H1 (cell line): ENCODE measurements around the gene TRABD. TPM values are rescaled to one million over a fixed set of nuclear protein-coding genes. Genes with fewer than 3 reads are reported as not detected.

Experiments
- CTCF ChIA-PET: fragments of 300-600 bp; sonication (Branson Sonifier 250); formaldehyde crosslinking; loops from one replicate; lab custom pipeline; 2021; ENCODE audit not compliant: partially characterized antibody; lab: Charles Lee
- POLR2A ChIA-PET: fragments of 300-600 bp; sonication (Branson Sonifier 250); formaldehyde crosslinking; loops from one replicate; lab custom pipeline; 2021; ENCODE audit warnings: inconsistent platforms; ENCODE audit not compliant: partially characterized antibody; lab: Charles Lee
- DNase-seq, 2 experiments: peaks; one replicate each; pipeline versions ENCODE4 v3.0.0 to v3.0.0-alpha.2; 2010 to 2022; ENCODE audit warnings: low spot score in 2 of 2, low read depth in 1 of 2, mixed read lengths in 1 of 2
- FAIRE-seq: peaks from 2 replicates; lab custom pipeline; 2011; peaks lifted over from hg19 to GRCh38; lab: Jason Lieb, UNC
- H2AFZ ChIP-seq: 2 replicates; pipeline ENCODE4 v1.8.1; 2012; ENCODE audit warnings: low read length, inconsistent platforms
- H2AK5ac ChIP-seq: 2 replicates; pipeline ENCODE4 v1.6.1; 2013; ENCODE audit warnings: low read depth, low read length
- H2BK120ac ChIP-seq: replicated peaks from 2 replicates; pipeline ENCODE3; 2013; ENCODE audit warnings: low read depth, low read length, inconsistent platforms
- H2BK12ac ChIP-seq: 2 replicates; pipeline ENCODE4 v1.6.1; 2013; ENCODE audit warnings: low read depth, low read length
- H2BK15ac ChIP-seq: 2 replicates; pipeline ENCODE4 v1.6.1; 2013; ENCODE audit warnings: low read length
- H2BK20ac ChIP-seq: 2 replicates; pipeline ENCODE4 v1.6.1; 2013; ENCODE audit warnings: low read length
- H2BK5ac ChIP-seq: 2 replicates; pipeline ENCODE4 v1.6.1; 2013; ENCODE audit warnings: low read depth, low read length
- H3K14ac ChIP-seq: 2 replicates; pipeline ENCODE4 v1.6.1; 2013; ENCODE audit warnings: inconsistent platforms; ENCODE audit not compliant: insufficient read length
- H3K18ac ChIP-seq: 2 replicates; pipeline ENCODE4 v1.6.1; 2013; ENCODE audit warnings: low read length; ENCODE audit errors: extremely low read depth
- H3K23ac ChIP-seq: 2 replicates; pipeline ENCODE4 v1.6.1; 2013; ENCODE audit warnings: inconsistent platforms; ENCODE audit not compliant: insufficient read length
- H3K23me2 ChIP-seq: 2 replicates; pipeline ENCODE4 v1.6.1; 2013; ENCODE audit warnings: low read depth, low read length
- H3K27ac ChIP-seq: 2 replicates; pipeline ENCODE4 v1.6.1; 2011; ENCODE audit warnings: low read depth, low read length, inconsistent platforms
- H3K27me3 ChIP-seq, 4 experiments: replicated peaks in 1 of 4; 1 replicate in 1 of 4; 2 replicates in 3 of 4; pipeline versions ENCODE4 v1.6.1 to v1.8.1; 2011 to 2013; ENCODE audit warnings: low read length in 3 of 4, mild to moderate bottlenecking in 3 of 4, inconsistent platforms in 2 of 4, mixed read lengths in 2 of 4, moderate library complexity in 1 of 4; ENCODE audit not compliant: control insufficient read depth in 3 of 4, insufficient read depth in 3 of 4; ENCODE audit errors: extremely low read depth in 1 of 4
- H3K36me3 ChIP-seq, 4 experiments: 2 replicates each; pipeline versions ENCODE4 v1.6.1 to v1.8.1; 2011 to 2013; ENCODE audit warnings: mild to moderate bottlenecking in 4 of 4, low read length in 3 of 4, moderate library complexity in 2 of 4, control low read depth in 1 of 4, inconsistent platforms in 1 of 4; ENCODE audit not compliant: insufficient read depth in 4 of 4, control insufficient read depth in 2 of 4
- H3K4ac ChIP-seq: replicated peaks from 2 replicates; pipeline ENCODE3; 2013; ENCODE audit warnings: low read length, low read depth, mixed read lengths, inconsistent platforms; ENCODE audit not compliant: insufficient read length
- H3K4me1 ChIP-seq, 4 experiments: replicated peaks in 1 of 4; 1 replicate in 1 of 4; 2 replicates in 3 of 4; pipeline versions ENCODE4 v1.6.1 to v1.8.1; 2011 to 2013; ENCODE audit warnings: low read length in 3 of 4, inconsistent platforms in 2 of 4, mixed read lengths in 1 of 4; ENCODE audit not compliant: insufficient read depth in 4 of 4, control insufficient read depth in 3 of 4
- H3K4me2 ChIP-seq, 2 experiments: 2 replicates each; pipeline versions ENCODE4 v1.6.1 to v1.8.1; 2011 to 2013; ENCODE audit warnings: low read depth in 2 of 2, low read length in 2 of 2, control low read depth in 1 of 2, inconsistent platforms in 1 of 2, mild to moderate bottlenecking in 1 of 2; ENCODE audit not compliant: insufficient read depth in 1 of 2
- H3K4me3 ChIP-seq, 4 experiments: fragments of 200-600, 300-600 bp in 1 of 4; sonication (generic), shearing (Covaris generic), sonication (Bioruptor Twin) in 1 of 4; 2 replicates each; pipeline versions ENCODE4 v1.5.1 to v1.8.1; 2011 to 2016; ENCODE audit warnings: low read length in 4 of 4, low read depth in 3 of 4, control low read depth in 2 of 4, inconsistent platforms in 2 of 4, mild to moderate bottlenecking in 2 of 4, mixed read lengths in 1 of 4, moderate library complexity in 1 of 4; ENCODE audit not compliant: insufficient read depth in 2 of 4; ENCODE audit errors: extremely low read depth in 1 of 4
- H3K56ac ChIP-seq: replicated peaks from 2 replicates; pipeline ENCODE3; 2013; ENCODE audit warnings: low read depth, mild to moderate bottlenecking, mixed read lengths, low read length, inconsistent platforms; ENCODE audit not compliant: insufficient read length
- H3K79me1 ChIP-seq: 2 replicates; pipeline ENCODE4 v1.6.1; 2013; ENCODE audit warnings: low read depth, low read length, control low read depth
- H3K79me2 ChIP-seq, 2 experiments: 2 replicates each; pipeline versions ENCODE4 v1.6.1 to v1.8.1; 2012 to 2013; ENCODE audit warnings: low read length in 2 of 2, mild to moderate bottlenecking in 2 of 2, inconsistent platforms in 1 of 2; ENCODE audit not compliant: insufficient read depth in 2 of 2, control insufficient read depth in 1 of 2
- H3K9ac ChIP-seq, 4 experiments: replicated peaks in 1 of 4; 1 replicate in 1 of 4; 2 replicates in 3 of 4; pipeline versions ENCODE4 v1.6.1 to v1.8.1; 2011 to 2013; ENCODE audit warnings: low read depth in 3 of 4, low read length in 3 of 4, control low read depth in 2 of 4, mild to moderate bottlenecking in 2 of 4, moderate library complexity in 2 of 4, inconsistent platforms in 1 of 4; ENCODE audit errors: extremely low read depth in 1 of 4
- H3K9me3 ChIP-seq, 2 experiments: 2 replicates each; pipeline versions ENCODE4 v1.6.1 to v1.8.1; 2012 to 2013; ENCODE audit warnings: mild to moderate bottlenecking in 2 of 2, moderate library complexity in 2 of 2, control low read depth in 1 of 2, inconsistent platforms in 1 of 2, low read depth in 1 of 2, low read length in 1 of 2, mixed read lengths in 1 of 2; ENCODE audit not compliant: insufficient read depth in 2 of 2
- H4K20me1 ChIP-seq, 2 experiments: replicated peaks in 1 of 2; 2 replicates each; pipeline versions ENCODE3 to v1.8.1; 2011 to 2013; ENCODE audit warnings: inconsistent platforms in 2 of 2, low read length in 2 of 2, mild to moderate bottlenecking in 1 of 2; ENCODE audit not compliant: insufficient read depth in 2 of 2, control insufficient read depth in 1 of 2
- H4K5ac ChIP-seq: 2 replicates; pipeline ENCODE4 v1.6.1; 2013; ENCODE audit warnings: low read length, low read depth, mixed read lengths, inconsistent platforms; ENCODE audit not compliant: insufficient read length
- H4K8ac ChIP-seq: 2 replicates; pipeline ENCODE4 v1.8.0; 2013; ENCODE audit warnings: mild to moderate bottlenecking, moderate library complexity, low read length, inconsistent platforms; ENCODE audit not compliant: insufficient read depth; ENCODE audit errors: extremely low read depth
- H4K91ac ChIP-seq: replicated peaks from 2 replicates; pipeline ENCODE3; 2013; ENCODE audit warnings: low read length, mixed read lengths, inconsistent platforms; ENCODE audit not compliant: insufficient read length
- CEBPB ChIP-seq: IDR thresholded peaks from 2 replicates; pipeline ENCODE4 v1.6.1; 2012; ENCODE audit warnings: low read depth, low read length
- WGBS, 2 experiments: shearing (Covaris generic) in 1 of 2; methylation state at CpG; one replicate each; pipeline versions ENCODE4 v1.1.6 to v1.1.7; 2013 to 2015; ENCODE audit warnings: low lambda C conversion rate in 2 of 2, mixed read lengths in 2 of 2, inconsistent platforms in 1 of 2, low coverage in 1 of 2, missing lambda C conversion rate in 1 of 2; ENCODE audit not compliant: insufficient replicate concordance in 2 of 2, insufficient coverage in 1 of 2, insufficient read length in 1 of 2; ENCODE audit errors: extremely low coverage in 1 of 2, missing lambda C conversion rate in 1 of 2; 5-methylcytosine and 5-hydroxymethylcytosine counted together
- polyA plus RNA-seq, 7 experiments: library from polyadenylated mRNA; depleted of rRNA in 3 of 7; stranded (reverse) in 5 of 7; unstranded in 2 of 7; fragments of >200 nt in 5 of 7; fragments of 200-250 nt in 2 of 7; gene quantifications; 1 replicate in 5 of 7; 2 replicates in 1 of 7; 4 replicates in 1 of 7; pipeline versions ENCODE4 v1.2.1 to v1.2.3, GENCODE V29; 2011 to 2013; ENCODE audit warnings: missing spikeins in 2 of 7, mixed read lengths in 2 of 7
- total RNA-seq: library from RNA; stranded (reverse); fragmentation: NEBNext Ultra II Directional; extraction: Animal tissue kit (Norgen Biotek cat#: 25700); gene quantifications from 2 replicates; pipeline ENCODE4 v1.2.1, GENCODE V29; 2021

Gene TRABD
- total and polyA plus RNA-seq, 2 of the 8 experiments (the other 6 are each of a cell fraction or from before 2014, with no cell fraction given), result 44.2 to 57.5 TPM

GRCh38 chr22:50170453-50171318 lies 15.0 kb upstream of the TRABD start, which contains the start of gene PANX2:
Gene PANX2, plus strand, starts transcription at chr22:50170731. Its CDS starts 0 bp downstream, at chr22:50170731.
- no peaks in the 10 kb centered on the region for H3K36me3 ChIP-seq
- POLR2A ChIA-PET, result interaction anchor here (0.5 to 1.5 kb wide), 6 partner anchors 14 to 141 kb away, joined by 3 to 4 read pairs (median 4); no protein-coding TSS in a partner anchor
- no peak within 1 kb of the TSS for H3K9ac ChIP-seq
- TF ChIP-seq CEBPB, result no peak

More at GRCh38 chr22:50170453-50171318, 15.0 kb upstream of the TRABD start, which contains the start of gene PANX2:
- H2AK5ac ChIP-seq, result 0 out of 2 replicates have a peak within 1 kb of the TSS, but pooled peaks have one; percentile 39
- H3K9me3 ChIP-seq, result peaks cover 0 to 7% of the 10 kb centered on the region in 2 experiments; a peak in 1 of 4 replicates
- H2AFZ ChIP-seq, result no peak within 1 kb of the TSS
- H3K79me2 ChIP-seq, result no peaks in the 10 kb centered on the region
- peak within 1 kb of the TSS; percentile 87 for H3K18ac ChIP-seq
- H4K91ac ChIP-seq, result peak within 1 kb of the TSS; percentile 74
- H3K23me2 ChIP-seq, result peaks cover 5% of the 10 kb centered on the region; the same call in 1 of the 2 replicates
- peak within 1 kb of the TSS; percentile 60; the same call in 1 of the 2 replicates for H2BK12ac ChIP-seq
- no peak within 1 kb of the TSS for H2BK120ac ChIP-seq
- H3K27ac ChIP-seq, result no peak within 1 kb of the TSS
- no peak within 1 kb of the TSS for H3K23ac ChIP-seq
- peaks cover 4 to 25% (median 16%) of the 10 kb centered on the region in 4 experiments for H3K27me3 ChIP-seq
- FAIRE-seq (no peak), DNase-seq (no peak)
- peak within 1 kb of the TSS; percentile 65 to 93 for H3K4me2 ChIP-seq
- H2BK15ac ChIP-seq, result peak within 1 kb of the TSS; percentile 46; the same call in 1 of the 2 replicates
- 11% methylated on average over 26 of the region's 105 CpGs; no CpG with 5 or more reads in 1 of the 2 experiments for WGBS, 2 experiments
- no peak within 1 kb of the TSS for H3K4ac ChIP-seq
- H4K8ac ChIP-seq, result no peak within 1 kb of the TSS; the same call in 1 of the 2 replicates
- H4K5ac ChIP-seq, result no peak within 1 kb of the TSS
- H3K56ac ChIP-seq, result no peak within 1 kb of the TSS
- H3K4me3 ChIP-seq, result peak within 1 kb of the TSS; percentile 47 to 67 (median 50)
- no peak within 1 kb of the TSS for H2BK5ac ChIP-seq
- H4K20me1 ChIP-seq, result peaks cover 0 to 3% of the 10 kb centered on the region in 2 experiments
- no peak within 1 kb of the TSS for H2BK20ac ChIP-seq
- no peak within 1 kb of the TSS for H3K14ac ChIP-seq
- H3K79me1 ChIP-seq, result no peaks in the 10 kb centered on the region
- peaks cover 0 to 9% (median 0%) of the 10 kb centered on the region in 4 experiments; a peak in 2 of 7 replicates for H3K4me1 ChIP-seq
- CTCF ChIA-PET, result interaction anchor here (0.6 to 2.4 kb wide), 5 partner anchors 14 to 449 kb away, joined by 3 to 9 read pairs (median 5); no protein-coding TSS in a partner anchor
